Dendritic cell treated with granulocyte-macrophage colony-stimulating factor and Interleukin-4, amounts not matched to agents 40 ng/mL and 50 ng/mL, for 4 days (primary cell): ENCODE results near the gene GLYATL3.
A peak's percentile ranks its signal among the peaks of the same experiment; 100 is the strongest.

Source experiments
- H3K27ac Mint-ChIP-seq: one replicate; pipeline ENCODE4 v1.8.0; 2022; ENCODE audit warnings: mild to moderate bottlenecking, mixed read lengths
- H3K27me3 Mint-ChIP-seq: one replicate; pipeline ENCODE4 v1.8.0; 2022; ENCODE audit warnings: mild to moderate bottlenecking, mixed read lengths
- H3K36me3 Mint-ChIP-seq: one replicate; pipeline ENCODE4 v1.8.0; 2022; ENCODE audit warnings: low read depth, mixed read lengths
- H3K4me1 Mint-ChIP-seq: one replicate; pipeline ENCODE4 v1.8.0; 2022; ENCODE audit warnings: low read depth, mixed read lengths
- H3K4me3 Mint-ChIP-seq: one replicate; pipeline ENCODE4 v1.8.0; 2022; ENCODE audit warnings: mild to moderate bottlenecking, moderate library complexity, mixed read lengths
- H3K9me3 Mint-ChIP-seq: one replicate; pipeline ENCODE4 v1.8.0; 2022; ENCODE audit warnings: mixed read lengths
- intact Hi-C: fragments of 100-400 bp; cut with micrococcal nuclease; formaldehyde crosslinking; loops from one replicate; pipeline ENCODE4 v1.15.0; 2022

GLYATL3 gene

DNA sequence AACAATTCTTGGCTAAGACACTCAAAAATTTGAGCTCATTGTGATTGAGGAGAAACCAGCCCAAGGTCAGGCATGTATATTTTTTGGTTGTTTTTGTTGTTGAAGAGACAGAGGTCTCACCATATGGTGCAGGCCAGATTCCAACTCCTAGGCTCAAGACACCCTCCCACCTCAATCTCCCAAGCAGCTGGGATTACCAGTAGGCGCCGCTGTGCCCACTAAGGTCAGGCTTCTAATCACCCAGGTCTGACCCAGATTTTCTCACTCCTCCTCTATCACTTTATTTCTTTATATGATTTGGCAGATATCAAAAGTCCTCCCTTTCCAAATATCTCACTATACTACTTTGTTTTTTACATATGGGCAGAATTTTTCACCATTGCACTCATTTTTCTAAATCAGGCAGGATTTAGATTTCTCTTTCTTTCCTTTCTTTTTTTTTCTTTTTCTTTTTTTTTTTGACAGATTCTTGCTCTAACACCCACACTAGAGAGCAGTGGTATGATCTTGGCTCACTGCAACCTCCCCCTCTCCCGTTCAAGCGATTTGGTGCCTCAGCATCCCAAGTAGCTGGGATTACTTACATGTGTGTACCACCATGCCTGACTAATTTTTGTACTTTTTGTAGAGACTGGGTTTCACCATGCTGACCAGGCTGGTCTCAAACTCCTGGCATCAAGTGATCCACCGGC, 49.0 kb downstream of the GLYATL3 start:
- no peaks in the 10 kb centered on the region for H3K36me3 Mint-ChIP-seq
- no peaks in the 10 kb centered on the region for H3K9me3 Mint-ChIP-seq
- H3K4me1 Mint-ChIP-seq: peaks cover 21% of the 10 kb centered on the region
- intact Hi-C loops: no loop called here
- no peak overlapping the region for H3K4me3 Mint-ChIP-seq
- H3K27me3 Mint-ChIP-seq: peaks cover 38% of the 10 kb centered on the region
- H3K27ac Mint-ChIP-seq: no peak overlapping the region

DNA sequence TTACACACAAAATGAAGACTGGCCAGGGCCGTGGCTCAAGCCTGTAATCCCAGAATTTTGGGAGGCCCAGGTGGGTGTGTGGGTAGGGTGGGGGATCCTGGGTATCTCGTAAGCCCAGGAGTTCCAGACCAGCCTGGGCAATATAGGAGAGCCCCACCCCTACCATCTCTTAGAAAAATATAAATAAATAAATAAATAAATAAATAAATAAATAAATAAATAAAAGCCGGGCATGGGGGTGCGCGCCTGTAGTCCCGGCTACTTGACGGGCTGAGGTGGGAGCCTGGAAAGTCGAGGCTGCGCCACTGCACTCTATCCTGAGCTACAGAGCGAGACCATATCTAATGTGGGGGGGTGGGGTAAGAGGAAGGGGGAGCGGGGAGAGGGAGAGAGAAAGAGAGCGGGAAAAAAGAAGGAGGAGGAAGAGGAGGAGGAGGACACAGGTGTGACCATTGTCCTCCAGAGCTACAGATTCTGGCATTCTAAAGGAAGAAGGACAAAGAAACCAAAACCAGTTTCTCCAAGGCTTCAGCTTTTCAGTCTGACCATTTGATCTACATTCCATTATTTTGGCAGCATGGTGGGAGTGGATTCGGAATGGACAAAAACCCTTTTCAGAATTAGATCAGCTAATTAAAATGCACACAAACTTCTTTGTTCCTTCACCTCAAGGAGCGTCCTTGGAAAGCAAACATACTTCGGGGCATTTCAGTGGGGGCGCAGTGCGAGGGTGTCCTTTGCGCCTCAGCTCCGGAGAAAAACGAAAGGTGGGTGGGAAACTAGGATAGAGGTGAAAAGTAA, 50.2 kb downstream of the GLYATL3 start:
- no peaks in the 10 kb centered on the region for H3K9me3 Mint-ChIP-seq
- intact Hi-C loops: no loop called here
- no peaks in the 10 kb centered on the region for H3K36me3 Mint-ChIP-seq
- peaks cover 38% of the 10 kb centered on the region for H3K27me3 Mint-ChIP-seq
- no peak overlapping the region for H3K27ac Mint-ChIP-seq
- peak overlapping the region; percentile 56 for H3K4me3 Mint-ChIP-seq
- H3K4me1 Mint-ChIP-seq: peaks cover 21% of the 10 kb centered on the region

DNA sequence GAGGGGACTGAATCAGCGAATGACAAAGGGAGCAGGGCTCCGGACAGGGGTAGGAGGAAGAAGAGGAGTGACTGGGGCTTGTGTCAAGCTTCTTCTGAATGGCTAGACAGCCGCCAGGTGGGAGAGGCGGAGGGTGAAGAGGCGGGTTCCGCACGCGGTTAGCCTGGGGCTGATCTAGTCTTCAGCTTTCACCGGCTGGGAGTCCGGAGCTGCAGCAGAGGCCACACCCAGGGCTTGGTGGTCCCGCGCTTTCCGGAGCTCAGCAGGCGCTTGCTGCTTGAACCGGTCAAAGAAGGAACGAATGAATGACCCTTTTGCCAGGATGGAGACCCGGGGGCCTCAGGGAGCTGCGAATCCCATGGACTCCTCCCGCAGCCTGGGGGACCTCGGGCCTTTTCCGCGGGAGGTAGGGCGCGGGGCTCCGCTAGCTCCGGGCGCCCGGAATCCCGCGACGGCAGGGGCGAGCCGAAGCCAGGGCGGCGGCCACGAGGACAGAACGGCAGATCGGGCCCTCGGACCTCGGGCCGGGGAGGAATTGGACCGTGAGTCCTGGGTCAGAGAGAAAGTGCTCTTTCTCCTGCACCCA, 50.9 kb downstream of the GLYATL3 start, which contains the start of gene C6orf141:
Gene C6orf141 (plus strand): TSS at position 177 of the 586 bp plus-strand sequence. CDS start 125 bp downstream, at position 302.
- peaks cover 21% of the 10 kb centered on the region for H3K4me1 Mint-ChIP-seq
- intact Hi-C loops: no loop called here
- H3K27me3 Mint-ChIP-seq: peaks cover 38% of the 10 kb centered on the region
- no peaks in the 10 kb centered on the region for H3K36me3 Mint-ChIP-seq
- H3K27ac Mint-ChIP-seq: no peak within 1 kb of the TSS
- H3K9me3 Mint-ChIP-seq: no peaks in the 10 kb centered on the region
- H3K4me3 Mint-ChIP-seq: peak within 1 kb of the TSS; percentile 56

DNA sequence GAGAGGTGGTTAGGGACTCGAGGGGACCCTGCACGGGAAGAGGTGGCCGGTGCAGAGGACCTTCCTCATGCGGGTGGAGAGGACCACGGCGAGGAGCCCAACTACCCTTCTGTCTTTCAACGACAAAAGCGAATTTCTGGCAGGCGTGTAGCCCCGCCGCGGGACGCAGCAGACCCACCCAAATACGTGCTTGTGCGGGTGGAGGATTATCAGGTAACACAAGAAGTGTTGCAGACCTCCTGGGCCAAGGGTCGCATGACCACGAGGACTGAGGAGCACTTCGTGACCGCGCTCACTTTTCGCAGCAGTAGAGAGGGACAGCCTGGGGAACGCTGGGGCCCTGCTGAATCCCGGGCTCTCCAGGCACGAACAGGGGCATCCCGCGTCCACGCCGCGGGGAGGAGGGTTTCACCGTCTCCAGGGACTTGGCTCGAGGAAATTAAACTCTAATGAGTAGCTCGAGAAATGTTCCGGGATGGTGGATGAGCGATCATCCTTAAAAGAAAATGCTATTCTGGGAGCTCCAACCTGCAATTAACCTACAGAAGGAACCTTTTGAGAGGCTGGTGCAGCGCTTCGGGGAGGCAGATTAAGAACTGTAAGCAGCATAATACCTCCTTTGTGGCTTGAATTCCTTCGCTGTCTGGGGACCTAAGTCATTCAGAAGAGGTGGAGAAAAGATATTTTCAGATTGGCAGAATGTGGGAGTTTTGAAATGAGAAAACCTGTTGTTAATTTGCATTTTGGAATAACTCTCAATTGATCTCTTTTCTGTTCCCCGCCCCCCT, 51.5 kb downstream of the GLYATL3 start:
- Mint-ChIP-seq H3K36me3 (no peaks in the 10 kb centered on the region), H3K27ac (no peak overlapping the region), H3K27me3 (peaks cover 38% of the 10 kb centered on the region), H3K4me1 (peaks cover 21% of the 10 kb centered on the region), H3K9me3 (no peaks in the 10 kb centered on the region), H3K4me3 (peak overlapping the region; percentile 56)
- intact Hi-C loops: no loop called here

DNA sequence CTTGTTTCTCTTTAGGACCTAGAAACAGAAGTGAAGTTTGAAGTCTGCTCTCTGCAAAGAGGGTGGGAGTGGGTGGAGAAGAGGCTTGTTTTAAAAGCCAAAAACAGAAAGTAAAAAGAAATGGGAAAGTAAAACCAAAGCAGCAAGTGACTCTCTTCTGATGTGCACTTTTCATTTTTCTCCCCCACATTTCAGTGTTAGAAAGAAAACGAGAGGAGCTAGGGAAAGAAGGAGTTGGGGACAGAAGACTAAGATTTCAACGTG, 52.1 kb downstream of the GLYATL3 start:
- intact Hi-C loops: no loop called here
- Mint-ChIP-seq H3K4me3 (no peak overlapping the region), H3K27ac (no peak overlapping the region), H3K9me3 (no peaks in the 10 kb centered on the region), H3K4me1 (peaks cover 21% of the 10 kb centered on the region), H3K36me3 (no peaks in the 10 kb centered on the region), H3K27me3 (peaks cover 38% of the 10 kb centered on the region)

DNA sequence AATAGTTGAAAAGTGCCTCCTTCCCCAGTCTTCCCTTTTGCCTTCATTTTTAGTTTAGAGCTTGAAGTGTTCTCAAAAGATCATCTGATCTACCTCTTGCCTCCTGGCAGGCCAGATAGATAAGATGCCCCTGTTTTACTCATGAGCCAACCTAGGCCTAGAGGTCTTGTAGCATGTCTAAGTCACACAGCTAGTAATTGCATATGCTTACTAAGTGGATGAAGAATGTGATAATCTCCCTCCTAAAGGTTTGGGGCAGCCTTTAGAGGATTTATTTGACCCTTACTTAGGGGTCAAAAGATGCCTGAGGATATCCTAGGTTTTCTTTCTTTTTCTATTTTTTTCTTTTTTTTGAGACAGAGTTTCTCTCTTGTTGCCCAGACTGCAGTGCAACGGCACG, 52.9 kb downstream of the GLYATL3 start:
- Mint-ChIP-seq H3K36me3 (no peaks in the 10 kb centered on the region), H3K27me3 (peaks cover 38% of the 10 kb centered on the region), H3K4me3 (no peak overlapping the region), H3K9me3 (no peaks in the 10 kb centered on the region), H3K4me1 (peaks cover 21% of the 10 kb centered on the region), H3K27ac (no peak overlapping the region)
- intact Hi-C loops: no loop called here

DNA sequence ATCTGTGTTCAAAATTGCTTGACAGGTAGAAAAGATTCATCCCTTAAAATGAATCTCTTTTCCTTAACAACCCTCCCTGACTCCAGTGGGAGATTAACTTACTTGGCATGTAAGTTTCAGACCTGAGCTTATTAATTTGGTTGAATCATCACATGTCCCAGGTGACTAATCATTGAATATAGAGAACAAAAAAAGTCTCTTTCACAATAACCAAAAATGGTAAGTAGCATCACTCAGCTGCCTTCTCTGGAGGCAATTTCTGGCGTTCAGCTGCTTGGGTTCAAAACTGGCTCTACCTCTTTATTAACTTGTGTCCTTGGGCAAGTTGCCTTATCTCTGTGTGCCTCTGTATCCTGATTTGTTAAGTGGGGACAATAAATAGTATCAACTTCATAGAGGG, 53.7 kb downstream of the GLYATL3 start:
- intact Hi-C loops: no loop called here
- Mint-ChIP-seq H3K27me3 (peaks cover 37% of the 10 kb centered on the region), H3K27ac (no peak overlapping the region), H3K4me3 (no peak overlapping the region), H3K4me1 (peaks cover 21% of the 10 kb centered on the region), H3K36me3 (no peaks in the 10 kb centered on the region), H3K9me3 (no peaks in the 10 kb centered on the region)

DNA sequence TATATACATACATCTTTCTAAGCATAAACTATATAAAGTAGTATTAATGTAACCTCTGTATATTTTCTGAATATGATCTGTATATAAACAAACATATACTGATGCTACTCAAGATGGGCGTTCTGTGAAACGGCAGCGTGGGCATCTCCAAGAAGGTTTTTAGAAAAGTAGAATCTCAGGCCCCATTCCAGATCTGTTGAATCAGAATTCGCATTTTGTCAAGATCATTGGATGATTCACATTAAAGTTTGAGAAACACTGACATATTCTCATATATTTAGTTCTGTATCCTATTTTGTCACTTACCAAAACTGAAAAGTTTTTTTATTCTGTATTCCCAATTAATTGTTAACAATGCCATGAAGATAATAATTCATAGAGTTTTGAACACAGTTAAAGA, 56.2 kb downstream of the GLYATL3 start:
- H3K9me3 Mint-ChIP-seq: no peaks in the 10 kb centered on the region
- H3K4me1 Mint-ChIP-seq: peaks cover 11% of the 10 kb centered on the region
- intact Hi-C loops: no loop called here
- no peak overlapping the region for H3K27ac Mint-ChIP-seq
- no peak overlapping the region for H3K4me3 Mint-ChIP-seq
- peaks cover 17% of the 10 kb centered on the region for H3K27me3 Mint-ChIP-seq
- H3K36me3 Mint-ChIP-seq: no peaks in the 10 kb centered on the region

DNA sequence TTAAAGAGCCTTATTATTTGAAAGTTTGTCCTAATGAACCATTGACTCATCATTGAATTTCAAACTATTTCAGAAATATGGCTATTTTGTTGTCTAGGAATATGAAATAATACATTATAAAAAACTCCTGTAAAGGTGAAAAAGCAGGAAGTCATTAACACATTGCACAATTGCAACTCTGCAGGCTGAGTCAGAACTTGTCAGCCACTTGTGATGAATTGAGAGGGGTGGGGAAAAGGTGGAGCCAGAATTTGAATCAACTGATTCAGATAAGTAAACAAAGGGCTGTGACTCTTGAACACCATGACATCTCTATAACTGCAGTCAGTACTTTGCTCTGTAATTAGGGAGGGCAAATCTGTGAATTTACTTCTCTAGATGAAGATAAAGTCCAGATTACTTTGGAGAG, 56.7 kb downstream of the GLYATL3 start:
- intact Hi-C loops: no loop called here
- peaks cover 12% of the 10 kb centered on the region for H3K27me3 Mint-ChIP-seq
- H3K9me3 Mint-ChIP-seq: no peaks in the 10 kb centered on the region
- no peaks in the 10 kb centered on the region for H3K36me3 Mint-ChIP-seq
- H3K4me3 Mint-ChIP-seq: no peak overlapping the region
- no peak overlapping the region for H3K27ac Mint-ChIP-seq
- peaks cover 6% of the 10 kb centered on the region for H3K4me1 Mint-ChIP-seq

DNA sequence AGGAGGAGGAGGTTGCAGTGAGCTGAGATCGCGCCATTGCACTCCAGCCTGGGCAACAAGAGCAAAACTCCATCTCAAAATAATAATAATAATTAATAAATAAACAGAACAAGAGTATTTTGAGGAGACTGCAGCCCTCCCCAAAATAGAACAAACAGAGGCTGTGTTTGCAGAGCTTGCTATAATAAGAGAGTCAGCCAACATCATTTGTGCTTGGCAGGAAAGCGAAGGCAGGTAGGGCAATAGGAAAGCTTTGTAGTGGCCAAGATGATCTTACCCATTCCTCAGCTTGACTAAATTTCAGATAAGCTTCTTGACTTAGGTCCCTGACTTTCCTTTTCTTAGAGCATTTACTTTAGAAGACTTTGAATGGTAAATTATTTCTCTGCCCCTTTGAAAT, 57.5 kb downstream of the GLYATL3 start:
- H3K27ac Mint-ChIP-seq: no peak overlapping the region
- H3K27me3 Mint-ChIP-seq: peaks cover 7% of the 10 kb centered on the region
- H3K4me3 Mint-ChIP-seq: no peak overlapping the region
- no peaks in the 10 kb centered on the region for H3K9me3 Mint-ChIP-seq
- intact Hi-C loops: no loop called here
- no peaks in the 10 kb centered on the region for H3K4me1 Mint-ChIP-seq
- H3K36me3 Mint-ChIP-seq: no peaks in the 10 kb centered on the region

DNA sequence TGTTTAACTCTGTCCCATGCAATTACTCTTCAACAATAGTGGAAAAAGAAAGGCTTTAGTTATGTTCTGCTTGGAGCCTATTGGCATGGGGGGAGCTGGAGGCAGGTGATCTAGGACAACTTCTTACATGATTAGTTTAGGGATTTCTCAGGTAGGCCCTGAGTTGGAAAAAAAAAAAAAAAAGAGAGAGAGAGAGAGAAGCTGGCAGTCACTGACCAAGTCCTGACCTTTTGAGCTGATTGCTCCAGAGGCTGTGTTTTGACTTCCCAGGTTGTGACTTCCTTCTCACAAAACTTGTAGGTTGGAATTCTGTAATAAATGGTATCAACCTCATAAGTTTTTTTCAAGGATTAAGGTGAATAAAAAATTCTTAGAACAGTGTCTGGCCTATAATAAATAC, 58.5 kb downstream of the GLYATL3 start:
- Mint-ChIP-seq H3K36me3 (no peaks in the 10 kb centered on the region), H3K4me3 (no peak overlapping the region), H3K4me1 (no peaks in the 10 kb centered on the region), H3K27ac (no peak overlapping the region), H3K27me3 (no peaks in the 10 kb centered on the region), H3K9me3 (no peaks in the 10 kb centered on the region)
- intact Hi-C loops: no loop called here

DNA sequence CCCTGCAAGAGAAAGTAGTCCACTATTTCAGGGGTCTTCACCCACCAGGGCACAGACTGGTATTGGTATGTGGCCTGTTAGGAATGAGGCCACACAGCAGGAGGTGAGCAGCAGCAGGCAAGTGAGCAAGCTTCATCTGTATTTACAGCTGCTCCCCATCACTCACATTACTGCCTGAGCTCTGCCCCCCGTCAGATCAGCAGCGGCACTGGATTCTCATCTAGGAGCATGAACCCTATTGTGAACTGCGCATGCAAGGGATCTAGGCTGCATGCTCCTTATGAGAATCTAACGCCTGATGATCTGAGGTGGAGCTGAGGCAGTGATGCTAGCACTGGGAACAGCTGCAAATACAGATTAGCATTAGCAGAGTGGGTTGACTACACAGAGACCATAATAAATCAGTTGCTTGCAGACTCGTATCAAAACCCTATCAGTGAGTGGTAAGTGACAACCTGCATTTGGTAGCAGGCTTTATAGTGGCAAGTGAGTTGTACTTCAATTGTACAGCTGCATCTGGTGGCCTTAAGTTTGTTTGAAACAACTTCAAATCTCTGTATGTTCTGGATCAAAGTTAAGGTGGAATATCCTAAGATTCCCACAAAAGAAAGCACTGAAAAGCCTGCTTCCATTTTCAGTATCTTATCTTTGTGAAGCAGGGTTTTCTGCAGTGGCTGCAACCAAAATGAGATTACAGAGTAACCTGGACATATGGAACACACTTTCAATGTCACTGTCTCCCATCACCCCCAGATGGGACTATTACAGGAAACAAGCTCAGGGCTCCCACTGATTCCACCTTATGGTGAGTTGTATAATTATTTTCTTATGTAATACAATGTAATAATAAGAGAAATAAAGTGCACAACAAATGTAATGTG, 63.5 kb downstream of the GLYATL3 start:
- no peaks in the 10 kb centered on the region for H3K4me1 Mint-ChIP-seq
- intact Hi-C loops: no loop called here
- no peaks in the 10 kb centered on the region for H3K9me3 Mint-ChIP-seq
- no peak overlapping the region for H3K4me3 Mint-ChIP-seq
- no peaks in the 10 kb centered on the region for H3K27me3 Mint-ChIP-seq
- no peak overlapping the region for H3K27ac Mint-ChIP-seq
- no peaks in the 10 kb centered on the region for H3K36me3 Mint-ChIP-seq

DNA sequence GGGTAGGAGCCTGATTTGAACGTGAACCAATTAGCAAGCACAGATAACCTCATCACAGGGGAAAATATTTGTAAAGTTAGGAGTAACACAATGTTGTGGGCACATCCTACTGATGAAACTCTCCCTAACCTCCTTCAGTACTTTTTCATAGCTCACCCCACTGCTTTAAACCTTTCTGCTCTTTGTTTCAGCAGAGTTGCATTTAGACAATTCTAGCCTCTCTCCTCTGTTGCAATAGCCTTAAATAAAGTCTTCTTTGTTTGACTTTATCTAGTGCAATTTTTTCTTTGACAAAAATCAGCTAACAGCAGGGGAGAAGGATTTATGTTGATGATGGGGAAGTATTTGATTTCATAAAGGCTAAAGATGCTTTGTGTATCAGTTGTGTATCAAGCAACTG, 64.8 kb downstream of the GLYATL3 start:
- Mint-ChIP-seq H3K4me3 (no peak overlapping the region), H3K36me3 (no peaks in the 10 kb centered on the region), H3K9me3 (no peaks in the 10 kb centered on the region), H3K27me3 (no peaks in the 10 kb centered on the region), H3K4me1 (no peaks in the 10 kb centered on the region), H3K27ac (no peak overlapping the region)
- intact Hi-C loops: no loop called here
